Ishikawa (cell line): ENCODE data around the gene ZNF532.

Experiments
- CEBPB ChIP-seq: IDR thresholded peaks from 2 replicates; pipeline ENCODE4 v1.6.1; 2012
- CREB1 ChIP-seq: IDR thresholded peaks from 2 replicates; pipeline ENCODE4 v1.6.1; 2012; ENCODE audit warnings: low read depth
- EGR1 ChIP-seq: IDR thresholded peaks from 2 replicates; pipeline ENCODE4 v1.6.1; 2012
- EP300 ChIP-seq: IDR thresholded peaks from 2 replicates; pipeline ENCODE4 v1.6.1; 2012; ENCODE audit warnings: borderline replicate concordance
- FOXM1 ChIP-seq: IDR thresholded peaks from 2 replicates; pipeline ENCODE4 v1.6.1; 2012; ENCODE audit warnings: low read depth, borderline replicate concordance
- MAX ChIP-seq: IDR thresholded peaks from 2 replicates; pipeline ENCODE4 v1.6.1; 2012
- NFIC ChIP-seq: IDR thresholded peaks from 2 replicates; pipeline ENCODE4 v1.6.1; 2012
- RAD21 ChIP-seq: IDR thresholded peaks from 2 replicates; pipeline ENCODE4 v1.6.1; 2012; ENCODE audit warnings: low read depth
- REST ChIP-seq: IDR thresholded peaks from 2 replicates; pipeline ENCODE4 v1.6.1; 2012; ENCODE audit warnings: low read depth, mild to moderate bottlenecking
- TAF1 ChIP-seq: IDR thresholded peaks from 2 replicates; pipeline ENCODE4 v1.6.1; 2012; ENCODE audit warnings: low read depth, mild to moderate bottlenecking
- TCF12 ChIP-seq: IDR thresholded peaks from 2 replicates; pipeline ENCODE4 v1.6.1; 2012; ENCODE audit warnings: low read depth
- TEAD4 ChIP-seq: IDR thresholded peaks from 2 replicates; pipeline ENCODE4 v1.6.1; 2012
- USF1 ChIP-seq: IDR thresholded peaks from 2 replicates; pipeline ENCODE4 v1.6.1; 2012
- YY1 ChIP-seq: IDR thresholded peaks from 2 replicates; pipeline ENCODE4 v1.6.1; 2012; ENCODE audit warnings: low read depth
- ZBTB7A ChIP-seq: IDR thresholded peaks from 2 replicates; pipeline ENCODE4 v1.6.1; 2012; ENCODE audit warnings: low read depth

ZNF532 gene

GRCh38 chr18:58847383-58848071, 17.1 kb upstream of the ZNF532 start:
- no peak for TF ChIP-seq NFIC
- TF ChIP-seq FOXM1, result no peak
- no peak for TF ChIP-seq RAD21
- TF ChIP-seq YY1, result no peak
- TF ChIP-seq REST, result no peak
- no peak for TF ChIP-seq CEBPB

GRCh38 chr18:58848685-58849084, 16.0 kb upstream of the ZNF532 start:
- no peak for TF ChIP-seq CREB1
- no peak for TF ChIP-seq TAF1
- no peak for TF ChIP-seq TCF12
- no peak for TF ChIP-seq EGR1
- no peak for TF ChIP-seq FOXM1
- TF ChIP-seq MAX, result no peak
- TF ChIP-seq EP300, result no peak
- no peak for TF ChIP-seq CEBPB
- TF ChIP-seq REST, result no peak
- no peak for TF ChIP-seq RAD21
- TF ChIP-seq TEAD4, result no peak
- TF ChIP-seq USF1, result no peak

GRCh38 chr18:58850786-58851469, 13.7 kb upstream of the ZNF532 start:
- TF ChIP-seq YY1 (no peak), CREB1 (no peak), RAD21 (no peak), TCF12 (no peak), ZBTB7A (no peak), USF1 (no peak), CEBPB (no peak), TAF1 (no peak)

- TF ChIP-seq MAX (no peak), ZBTB7A (no peak), EGR1 (no peak), USF1 (no peak), RAD21 (no peak), FOXM1 (no peak), NFIC (no peak), CREB1 (no peak), CEBPB (no peak), REST (no peak), YY1 (no peak), TAF1 (no peak), TEAD4 (no peak), TCF12 (no peak), EP300 (no peak)
Measured at GRCh38 chr18:58851856-58852255, 12.8 kb upstream of the ZNF532 start.
